Mammary epithelial cell (primary cell): ENCODE data around the gene SAMD13.

Source experiments
- EZH2 ChIP-seq: IDR thresholded peaks from 2 replicates; pipeline ENCODE4 v1.6.1; 2012; ENCODE audit warnings: low read length, inconsistent platforms, borderline replicate concordance
- TF ChIP-seq, protein P1 (sequence below), 2 donors: IDR thresholded peaks in 1 of 2; conservative IDR thresholded peaks in 1 of 2; 2 replicates each; pipeline ENCODE4 v1.5.1; 2011 to 2012; ENCODE audit warnings: inconsistent platforms in 2 of 2, low read length in 2 of 2, mild to moderate bottlenecking in 2 of 2, control low read depth in 1 of 2, low read depth in 1 of 2; ENCODE audit not compliant: insufficient read depth in 1 of 2; ENCODE audit errors: extremely low read depth in 1 of 2

DNA sequence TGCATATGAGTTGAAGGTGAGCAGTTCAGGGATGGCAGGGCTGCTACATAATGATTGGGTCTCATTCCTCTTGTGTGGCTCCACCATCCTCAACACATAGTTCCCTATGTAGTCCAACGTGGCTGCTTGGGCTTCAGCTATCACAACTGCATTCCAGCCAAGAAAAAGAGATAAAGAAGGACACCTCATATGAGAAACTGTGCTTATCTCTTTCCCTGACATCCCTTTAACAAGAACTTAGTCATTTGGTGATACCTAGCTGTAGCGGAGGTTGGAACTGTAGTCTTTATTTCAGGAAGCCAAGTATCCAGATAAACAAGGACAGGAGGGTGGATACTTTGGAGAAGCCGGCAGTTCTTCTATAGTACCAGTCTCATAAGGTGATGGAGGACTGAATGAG lies 54.0 kb downstream of the SAMD13 start:
- TF ChIP-seq, protein P1, sequence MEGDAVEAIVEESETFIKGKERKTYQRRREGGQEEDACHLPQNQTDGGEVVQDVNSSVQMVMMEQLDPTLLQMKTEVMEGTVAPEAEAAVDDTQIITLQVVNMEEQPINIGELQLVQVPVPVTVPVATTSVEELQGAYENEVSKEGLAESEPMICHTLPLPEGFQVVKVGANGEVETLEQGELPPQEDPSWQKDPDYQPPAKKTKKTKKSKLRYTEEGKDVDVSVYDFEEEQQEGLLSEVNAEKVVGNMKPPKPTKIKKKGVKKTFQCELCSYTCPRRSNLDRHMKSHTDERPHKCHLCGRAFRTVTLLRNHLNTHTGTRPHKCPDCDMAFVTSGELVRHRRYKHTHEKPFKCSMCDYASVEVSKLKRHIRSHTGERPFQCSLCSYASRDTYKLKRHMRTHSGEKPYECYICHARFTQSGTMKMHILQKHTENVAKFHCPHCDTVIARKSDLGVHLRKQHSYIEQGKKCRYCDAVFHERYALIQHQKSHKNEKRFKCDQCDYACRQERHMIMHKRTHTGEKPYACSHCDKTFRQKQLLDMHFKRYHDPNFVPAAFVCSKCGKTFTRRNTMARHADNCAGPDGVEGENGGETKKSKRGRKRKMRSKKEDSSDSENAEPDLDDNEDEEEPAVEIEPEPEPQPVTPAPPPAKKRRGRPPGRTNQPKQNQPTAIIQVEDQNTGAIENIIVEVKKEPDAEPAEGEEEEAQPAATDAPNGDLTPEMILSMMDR (conservative IDR thresholded peaks at IDR 0.05 in 1 of 2, IDR thresholded peaks at IDR 0.05 in 1 of 2; ENCODE audit: extremely low read depth in 1 of 2, insufficient read depth in 1 of 2, low read depth in 1 of 2, low read length in 2 of 2), result no peak
- no peak for TF ChIP-seq EZH2
